Activated T-helper 1 cell treated with anti-CD3 and anti-CD28 coated beads, Interleukin-2, amount 50 U/mL, for 16 hours (primary cell): Measurements from ENCODE around the gene SIRT5.

Experiments
- DNase-seq, 2 donors: peaks; one replicate each; pipeline ENCODE4 v3.0.0-alpha.2; 2020; ENCODE audit warnings: low read depth in 1 of 2, low spot score in 1 of 2

SIRT5 gene

GRCh38 chr6:13553646-13554045, 20.8 kb upstream of the SIRT5 start:
- no peak for DNase-seq

- no peak for DNase-seq
Observed at GRCh38 chr6:13554929-13555333, 19.5 kb upstream of the SIRT5 start.

- no peak for DNase-seq
Observed at GRCh38 chr6:13557841-13558240, 16.6 kb upstream of the SIRT5 start.

- DNase-seq: no peak
Observed at GRCh38 chr6:13558718-13559117, 15.7 kb upstream of the SIRT5 start.

GRCh38 chr6:13559251-13559650, 15.2 kb upstream of the SIRT5 start:
- DNase-seq: no peak

- DNase-seq: no peak
Observed at GRCh38 chr6:13559968-13560650, 14.3 kb upstream of the SIRT5 start.

GRCh38 chr6:13560651-13561044, 13.8 kb upstream of the SIRT5 start:
- no peak for DNase-seq

- no peak for DNase-seq
Observed at GRCh38 chr6:13561624-13562267, 12.7 kb upstream of the SIRT5 start.

- no peak for DNase-seq
Observed at GRCh38 chr6:13563009-13563408, 11.4 kb upstream of the SIRT5 start.

GRCh38 chr6:13565921-13566320, 8.5 kb upstream of the SIRT5 start:
- DNase-seq: no peak

- DNase-seq: no peak
Observed at GRCh38 chr6:13566500-13566899, 7.9 kb upstream of the SIRT5 start.

- no peak for DNase-seq
Observed at GRCh38 chr6:13568970-13569369, 5.4 kb upstream of the SIRT5 start.

- no peak for DNase-seq
Observed at GRCh38 chr6:13572240-13572639, 2.2 kb upstream of the SIRT5 start.

- DNase-seq: no peak
Observed at GRCh38 chr6:13572951-13573654, 1.3 kb upstream of the SIRT5 start.

GRCh38 chr6:13573669-13574110, 711 bp upstream of the SIRT5 start:
- DNase-seq: no peak

GRCh38 chr6:13574149-13574570, 241 bp upstream of the SIRT5 start:
- peak; percentile 79 to 87 for DNase-seq

GRCh38 chr6:13575377-13575775, 975 bp downstream of the SIRT5 start:
- no peak for DNase-seq

GRCh38 chr6:13576017-13576416, 1.6 kb downstream of the SIRT5 start:
- no peak for DNase-seq

- DNase-seq: no peak
Observed at GRCh38 chr6:13577926-13578325, 3.5 kb downstream of the SIRT5 start.

- DNase-seq: no peak
Observed at GRCh38 chr6:13579911-13580310, 5.5 kb downstream of the SIRT5 start.

- no peak for DNase-seq
Observed at GRCh38 chr6:13581700-13582229, 7.4 kb downstream of the SIRT5 start.
